ENCODE data around the gene CCDC141.

- TF ChIP-seq CTCF (IDR thresholded peaks at IDR 0.05; ENCODE audit: poor library complexity) (no peak), EZH2 (IDR thresholded peaks at IDR 0.05; ENCODE audit: borderline replicate concordance) (no peak)
Observed at GRCh38 chr2:178899656-178900055, 150.3 kb downstream of the CCDC141 start.

Measured in hepatocyte (in vitro differentiated cells).